ENCODE results near the gene NOPCHAP1.

The NOPCHAP1 gene

DNA sequence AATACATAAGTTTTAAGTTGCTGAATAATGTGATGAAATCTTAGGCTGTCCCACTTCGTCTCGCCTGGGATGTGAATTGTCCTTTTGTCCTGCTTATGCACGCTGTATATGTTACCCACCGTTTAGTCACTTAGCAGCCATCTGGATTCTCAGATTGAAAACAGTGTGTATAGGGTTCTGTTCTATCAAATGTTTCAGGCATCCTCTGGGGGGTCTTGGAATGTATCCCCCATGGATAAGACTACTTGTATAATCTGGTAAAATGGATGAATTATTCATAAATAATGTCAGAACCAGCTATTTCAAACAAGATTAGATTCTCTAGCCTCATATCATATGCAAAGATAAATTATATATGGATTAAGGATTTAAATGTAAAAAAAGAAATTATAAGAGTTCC lies 29.4 kb downstream of the NOPCHAP1 start:
- H3K4me1 ChIP-seq (ENCODE audit: control insufficient read depth, insufficient read depth, low read length, poor library complexity, severe bottlenecking) = no peaks in the 10 kb centered on the region
- no peak for DNase-seq
- no peaks in the 10 kb centered on the region for H3K27me3 ChIP-seq (replicated peaks; ENCODE audit: control insufficient read depth, insufficient read depth, low read length, poor library complexity, severe bottlenecking)
- peaks cover 8% of the 10 kb centered on the region for H3K36me3 ChIP-seq (ENCODE audit: control insufficient read depth, insufficient read depth, low read length)
- no peaks in the 10 kb centered on the region for H3K9me3 ChIP-seq (ENCODE audit: control insufficient read depth, low read length)
- no peak overlapping the region for H3K4me3 ChIP-seq (ENCODE audit: insufficient read depth, low read depth, low read length, poor library complexity, severe bottlenecking)
- no peak overlapping the region for H3K27ac ChIP-seq (ENCODE audit: insufficient read depth, low read length, poor library complexity, severe bottlenecking)

DNA sequence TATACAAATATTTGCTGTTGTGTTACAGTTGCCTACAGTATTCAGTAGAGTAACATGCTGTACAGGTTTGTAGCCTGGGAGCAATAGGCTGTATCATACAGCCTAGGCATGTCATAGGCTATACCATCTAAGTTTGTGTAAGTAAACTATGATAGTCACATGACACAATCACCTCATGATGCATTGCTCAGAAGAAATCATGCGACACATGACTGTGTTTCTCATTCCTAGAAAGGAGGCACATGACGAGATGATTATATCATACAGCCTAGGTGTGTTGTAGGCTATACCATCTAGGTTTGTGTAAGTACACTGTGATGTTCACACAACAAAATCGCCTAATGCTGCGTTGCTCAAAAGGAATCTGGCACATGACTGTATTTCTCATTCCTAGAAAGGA lies 31.9 kb downstream of the NOPCHAP1 start:
- Histone ChIP-seq H3K9me3 (ENCODE audit: control insufficient read depth, low read length) (no peaks in the 10 kb centered on the region), H3K27ac (ENCODE audit: insufficient read depth, low read length, poor library complexity, severe bottlenecking) (no peak overlapping the region), H3K27me3 (replicated peaks; ENCODE audit: control insufficient read depth, insufficient read depth, low read length, poor library complexity, severe bottlenecking) (no peaks in the 10 kb centered on the region), H3K4me1 (ENCODE audit: control insufficient read depth, insufficient read depth, low read length, poor library complexity, severe bottlenecking) (no peaks in the 10 kb centered on the region), H3K4me3 (ENCODE audit: insufficient read depth, low read depth, low read length, poor library complexity, severe bottlenecking) (no peak overlapping the region), H3K36me3 (ENCODE audit: control insufficient read depth, insufficient read depth, low read length) (peaks cover 8% of the 10 kb centered on the region)
- DNase-seq = no peak

- no peaks in the 10 kb centered on the region for H3K4me1 ChIP-seq (ENCODE audit: control insufficient read depth, insufficient read depth, low read length, poor library complexity, severe bottlenecking)
- no peak overlapping the region for H3K27ac ChIP-seq (ENCODE audit: insufficient read depth, low read length, poor library complexity, severe bottlenecking)
- no peak overlapping the region for H3K4me3 ChIP-seq (ENCODE audit: insufficient read depth, low read depth, low read length, poor library complexity, severe bottlenecking)
- no peaks in the 10 kb centered on the region for H3K27me3 ChIP-seq (replicated peaks; ENCODE audit: control insufficient read depth, insufficient read depth, low read length, poor library complexity, severe bottlenecking)
- DNase-seq = no peak
- no peaks in the 10 kb centered on the region for H3K9me3 ChIP-seq (ENCODE audit: control insufficient read depth, low read length)
- H3K36me3 ChIP-seq (ENCODE audit: control insufficient read depth, insufficient read depth, low read length) = peaks cover 7% of the 10 kb centered on the region
Measured at GRCh38 chr12:105018776-105019175, 32.7 kb downstream of the NOPCHAP1 start.

- no peak overlapping the region for H3K4me3 ChIP-seq (ENCODE audit: insufficient read depth, low read depth, low read length, poor library complexity, severe bottlenecking)
- DNase-seq = no peak
- H3K4me1 ChIP-seq (ENCODE audit: control insufficient read depth, insufficient read depth, low read length, poor library complexity, severe bottlenecking) = no peaks in the 10 kb centered on the region
- H3K9me3 ChIP-seq (ENCODE audit: control insufficient read depth, low read length) = no peaks in the 10 kb centered on the region
- H3K27ac ChIP-seq (ENCODE audit: insufficient read depth, low read length, poor library complexity, severe bottlenecking) = no peak overlapping the region
- H3K36me3 ChIP-seq (ENCODE audit: control insufficient read depth, insufficient read depth, low read length) = peaks cover 5% of the 10 kb centered on the region
- H3K27me3 ChIP-seq (replicated peaks; ENCODE audit: control insufficient read depth, insufficient read depth, low read length, poor library complexity, severe bottlenecking) = no peaks in the 10 kb centered on the region
Measured at GRCh38 chr12:105020241-105020962, 34.3 kb downstream of the NOPCHAP1 start.

DNA sequence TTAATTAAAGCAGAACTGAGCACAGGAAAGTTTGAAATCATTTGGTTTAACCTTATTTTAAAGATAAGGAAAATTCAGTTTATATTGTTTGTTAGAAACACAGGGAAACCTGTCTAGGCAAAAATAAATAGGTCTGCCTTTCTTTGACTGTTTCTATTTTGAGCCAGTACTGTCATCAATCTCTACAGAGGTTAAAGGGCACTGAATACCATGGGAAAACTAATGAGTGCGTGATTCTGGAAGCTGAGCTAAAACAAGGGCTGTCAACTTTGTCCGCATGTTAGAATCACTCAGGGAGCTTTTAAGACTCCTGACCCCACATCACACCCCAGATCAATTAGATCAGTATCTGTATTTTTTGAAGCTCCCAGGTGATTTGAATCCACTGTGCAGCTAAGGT lies 38.8 kb downstream of the NOPCHAP1 start:
- Histone ChIP-seq H3K4me3 (ENCODE audit: insufficient read depth, low read depth, low read length, poor library complexity, severe bottlenecking) (no peak overlapping the region), H3K36me3 (ENCODE audit: control insufficient read depth, insufficient read depth, low read length) (no peaks in the 10 kb centered on the region), H3K4me1 (ENCODE audit: control insufficient read depth, insufficient read depth, low read length, poor library complexity, severe bottlenecking) (no peaks in the 10 kb centered on the region), H3K27me3 (replicated peaks; ENCODE audit: control insufficient read depth, insufficient read depth, low read length, poor library complexity, severe bottlenecking) (no peaks in the 10 kb centered on the region), H3K9me3 (ENCODE audit: control insufficient read depth, low read length) (no peaks in the 10 kb centered on the region), H3K27ac (ENCODE audit: insufficient read depth, low read length, poor library complexity, severe bottlenecking) (no peak overlapping the region)
- DNase-seq = no peak

GRCh38 chr12:105025890-105026289 lies 39.8 kb downstream of the NOPCHAP1 start:
- Histone ChIP-seq H3K27me3 (replicated peaks; ENCODE audit: control insufficient read depth, insufficient read depth, low read length, poor library complexity, severe bottlenecking) (no peaks in the 10 kb centered on the region), H3K36me3 (ENCODE audit: control insufficient read depth, insufficient read depth, low read length) (no peaks in the 10 kb centered on the region), H3K27ac (ENCODE audit: insufficient read depth, low read length, poor library complexity, severe bottlenecking) (no peak overlapping the region), H3K4me1 (ENCODE audit: control insufficient read depth, insufficient read depth, low read length, poor library complexity, severe bottlenecking) (no peaks in the 10 kb centered on the region), H3K9me3 (ENCODE audit: control insufficient read depth, low read length) (no peaks in the 10 kb centered on the region), H3K4me3 (ENCODE audit: insufficient read depth, low read depth, low read length, poor library complexity, severe bottlenecking) (no peak overlapping the region)
- no peak for DNase-seq

DNA sequence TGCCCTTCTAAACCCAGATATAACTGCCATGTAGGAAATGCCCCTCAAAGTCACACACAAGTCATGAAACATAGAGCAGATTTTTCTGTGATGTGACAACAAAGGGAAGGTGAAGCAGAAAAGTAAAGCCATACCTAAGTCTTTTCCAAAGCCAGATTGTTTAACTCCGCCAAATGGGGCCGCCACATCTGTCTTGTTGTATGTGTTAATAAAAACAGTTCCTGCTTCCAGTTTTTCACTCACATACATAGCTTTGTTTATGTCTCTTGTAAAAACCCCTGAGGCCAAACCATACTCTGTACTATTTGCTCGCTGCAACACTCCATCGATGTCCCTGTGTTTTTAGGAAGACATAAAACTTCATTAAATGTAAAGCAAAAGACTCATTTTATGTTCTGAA lies 40.3 kb downstream of the NOPCHAP1 start:
- no peaks in the 10 kb centered on the region for H3K9me3 ChIP-seq (ENCODE audit: control insufficient read depth, low read length)

DNA sequence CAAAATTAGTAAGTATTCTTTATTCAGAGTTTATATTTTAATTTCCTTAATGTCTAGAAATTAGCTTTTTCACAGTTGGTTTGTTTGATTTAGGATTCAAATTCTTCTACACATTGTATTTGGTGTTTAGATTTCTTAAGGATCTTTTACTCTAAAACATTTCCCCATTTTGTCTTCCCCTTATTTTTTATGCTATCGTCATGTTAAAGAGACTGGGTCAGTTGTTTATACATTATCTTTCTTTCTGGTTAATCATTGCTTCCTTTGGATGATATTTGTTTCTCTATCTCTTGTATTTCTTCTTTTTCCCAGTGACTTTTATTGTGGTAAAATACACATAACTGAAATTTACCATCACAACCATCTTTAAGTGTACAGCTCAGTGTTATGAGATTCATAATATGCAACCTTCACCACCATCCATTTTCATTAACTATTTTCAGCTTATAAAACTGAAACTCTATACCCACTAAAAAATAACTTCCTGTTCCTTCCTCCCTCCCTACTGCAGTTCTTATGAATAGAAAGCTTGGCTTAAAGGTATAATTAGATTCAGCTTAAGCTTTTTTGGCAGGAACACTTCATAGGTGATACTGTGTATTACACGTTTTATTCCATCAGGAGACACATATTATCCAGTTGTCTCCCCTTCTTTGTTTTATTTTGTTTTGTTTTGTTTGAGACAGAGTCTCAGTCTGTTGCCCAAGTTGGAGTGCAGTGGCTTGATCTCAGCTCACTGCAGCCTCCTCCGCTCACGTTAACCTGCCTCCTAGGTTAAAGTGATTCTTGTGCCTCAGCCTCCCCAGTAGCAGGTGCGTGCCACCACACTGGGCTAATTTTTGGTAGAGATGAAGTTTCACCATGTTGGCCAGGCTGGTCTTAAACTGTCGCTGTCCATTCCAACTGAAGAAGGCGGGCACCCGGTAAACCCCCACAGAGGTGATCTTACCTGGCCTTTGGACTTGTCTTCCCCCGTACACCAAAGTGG lies 45.0 kb downstream of the NOPCHAP1 start:
- no peaks in the 10 kb centered on the region for H3K4me1 ChIP-seq (ENCODE audit: control insufficient read depth, insufficient read depth, low read length, poor library complexity, severe bottlenecking)
- no peaks in the 10 kb centered on the region for H3K36me3 ChIP-seq (ENCODE audit: control insufficient read depth, insufficient read depth, low read length)
- H3K9me3 ChIP-seq (ENCODE audit: control insufficient read depth, low read length) = no peaks in the 10 kb centered on the region
- DNase-seq = no peak
- H3K4me3 ChIP-seq (ENCODE audit: insufficient read depth, low read depth, low read length, poor library complexity, severe bottlenecking) = no peak overlapping the region
- no peaks in the 10 kb centered on the region for H3K27me3 ChIP-seq (replicated peaks; ENCODE audit: control insufficient read depth, insufficient read depth, low read length, poor library complexity, severe bottlenecking)
- H3K27ac ChIP-seq (ENCODE audit: insufficient read depth, low read length, poor library complexity, severe bottlenecking) = no peak overlapping the region

More for the DNA sequence above, 40.3 kb downstream of the NOPCHAP1 start:
- Histone ChIP-seq H3K36me3 (ENCODE audit: control insufficient read depth, insufficient read depth, low read length) (no peaks in the 10 kb centered on the region), H3K4me3 (ENCODE audit: insufficient read depth, low read depth, low read length, poor library complexity, severe bottlenecking) (no peak overlapping the region), H3K4me1 (ENCODE audit: control insufficient read depth, insufficient read depth, low read length, poor library complexity, severe bottlenecking) (no peaks in the 10 kb centered on the region), H3K27me3 (replicated peaks; ENCODE audit: control insufficient read depth, insufficient read depth, low read length, poor library complexity, severe bottlenecking) (no peaks in the 10 kb centered on the region), H3K27ac (ENCODE audit: insufficient read depth, low read length, poor library complexity, severe bottlenecking) (no peak overlapping the region)
- no peak for DNase-seq

- Histone ChIP-seq H3K36me3 (ENCODE audit: control insufficient read depth, insufficient read depth, low read length) (no peaks in the 10 kb centered on the region), H3K4me3 (ENCODE audit: insufficient read depth, low read depth, low read length, poor library complexity, severe bottlenecking) (no peak overlapping the region), H3K9me3 (ENCODE audit: control insufficient read depth, low read length) (no peaks in the 10 kb centered on the region), H3K27me3 (replicated peaks; ENCODE audit: control insufficient read depth, insufficient read depth, low read length, poor library complexity, severe bottlenecking) (no peaks in the 10 kb centered on the region), H3K4me1 (ENCODE audit: control insufficient read depth, insufficient read depth, low read length, poor library complexity, severe bottlenecking) (peaks cover 3% of the 10 kb centered on the region), H3K27ac (ENCODE audit: insufficient read depth, low read length, poor library complexity, severe bottlenecking) (no peak overlapping the region)
- no peak for DNase-seq
Measured at GRCh38 chr12:105032703-105033357, 46.7 kb downstream of the NOPCHAP1 start.

Measured in effector memory CD4-positive, alpha-beta T cell (primary cell).